CD4-positive, alpha-beta T cell treated with Interferon alpha-2 for 1 hour (primary cell): ENCODE data around the gene ZBTB18.

Source experiments
- DNase-seq, 2 donors: peaks; one replicate each; pipeline ENCODE4 v3.0.0-alpha.2; 2020 to 2022

ZBTB18 gene

DNA sequence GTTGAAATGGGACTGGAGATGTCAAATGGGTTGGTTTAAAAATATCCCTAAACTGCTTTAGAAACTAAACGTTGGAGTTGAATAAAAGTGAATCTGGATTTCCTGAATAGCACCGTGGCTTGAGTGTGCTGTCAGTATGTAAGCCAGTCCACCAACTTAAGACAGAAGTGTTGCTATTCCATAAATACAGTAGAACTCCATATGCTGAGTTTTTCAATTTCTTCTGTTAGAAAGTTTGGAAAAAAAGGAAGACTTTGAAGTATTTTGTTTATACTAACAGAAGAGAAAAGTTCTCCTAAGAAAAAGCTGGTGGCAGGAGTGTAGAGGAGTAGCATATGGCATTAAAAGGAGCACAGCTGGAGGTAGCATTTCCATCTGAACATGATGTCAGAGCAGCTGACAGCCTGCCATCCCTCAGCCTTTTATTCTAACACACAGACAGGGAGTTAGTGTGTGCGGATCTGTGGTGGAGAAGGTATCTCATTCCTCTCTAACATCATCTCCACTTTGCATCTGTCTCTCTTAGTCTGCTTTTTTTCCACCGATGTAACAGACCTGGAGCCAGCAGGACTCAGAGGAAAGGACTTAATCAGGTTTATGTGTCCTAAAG lies at the start of gene ZBTB18:
Gene ZBTB18 (plus strand): TSS at position 449 of the 610 bp plus-strand sequence. CDS start 149 bp downstream, at position 598.
- DNase-seq: no peak

DNA sequence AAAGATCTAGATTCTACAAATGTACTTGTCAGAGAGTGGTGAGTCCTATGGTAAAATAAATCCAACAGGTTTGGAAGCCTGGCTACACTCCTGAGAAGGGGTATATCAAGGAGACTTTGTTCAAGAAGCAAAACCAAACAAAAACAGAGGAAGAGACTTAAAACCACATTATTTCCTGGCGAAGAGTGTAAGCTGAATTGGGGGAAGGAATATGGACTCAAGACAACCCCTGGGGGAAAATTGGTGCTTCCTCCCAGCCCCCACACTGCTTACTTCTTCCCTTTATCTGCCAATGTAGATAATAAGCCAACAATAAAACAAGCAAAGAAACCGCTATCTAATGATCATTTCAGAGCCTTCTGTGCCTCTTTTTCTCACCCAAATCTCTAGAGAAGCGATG lies 48.4 kb upstream of the ZBTB18 start:
- no peak for DNase-seq

DNA sequence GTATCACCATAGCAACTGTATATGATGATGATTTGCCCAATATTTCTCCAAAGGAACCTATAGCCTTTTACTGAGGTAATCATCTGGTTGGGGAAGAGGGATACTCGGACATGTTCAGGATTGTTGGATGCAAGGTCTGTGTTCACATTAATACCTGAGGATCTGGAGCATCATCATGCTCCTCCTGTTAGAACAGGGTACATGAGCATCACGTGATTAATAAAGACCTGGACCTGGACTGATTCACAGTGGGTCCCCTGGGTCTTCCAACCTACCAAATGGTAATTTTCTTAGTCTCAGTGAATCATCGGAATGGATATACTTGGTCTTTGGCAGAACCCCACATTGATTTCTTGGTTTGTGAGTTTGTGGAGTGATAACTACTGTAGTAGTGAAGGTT lies 45.6 kb upstream of the ZBTB18 start:
- DNase-seq: no peak

DNA sequence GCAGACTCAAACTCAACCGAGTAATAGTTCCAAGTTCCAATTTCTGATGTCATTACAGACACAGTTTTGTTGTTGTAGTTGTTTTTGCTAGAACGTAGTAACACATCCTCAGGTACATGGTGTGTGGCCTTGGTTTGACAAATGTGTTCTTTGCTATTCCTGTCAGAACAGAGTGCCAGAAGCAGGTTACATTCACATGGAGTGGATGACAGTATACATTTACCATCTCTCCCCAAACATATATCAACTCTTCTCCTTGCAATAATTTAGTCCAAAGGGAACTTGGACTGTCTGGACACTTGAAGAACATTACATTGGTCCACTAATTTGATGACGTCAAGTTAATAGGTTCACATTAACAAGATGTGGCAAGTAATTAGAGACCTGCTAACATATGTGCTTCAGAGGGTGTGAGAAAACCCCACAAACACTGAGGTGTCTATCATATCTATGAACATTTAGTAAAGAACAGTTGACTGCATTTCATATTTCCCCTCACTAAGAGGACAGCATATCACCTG lies 44.6 kb upstream of the ZBTB18 start:
- DNase-seq: no peak

DNA sequence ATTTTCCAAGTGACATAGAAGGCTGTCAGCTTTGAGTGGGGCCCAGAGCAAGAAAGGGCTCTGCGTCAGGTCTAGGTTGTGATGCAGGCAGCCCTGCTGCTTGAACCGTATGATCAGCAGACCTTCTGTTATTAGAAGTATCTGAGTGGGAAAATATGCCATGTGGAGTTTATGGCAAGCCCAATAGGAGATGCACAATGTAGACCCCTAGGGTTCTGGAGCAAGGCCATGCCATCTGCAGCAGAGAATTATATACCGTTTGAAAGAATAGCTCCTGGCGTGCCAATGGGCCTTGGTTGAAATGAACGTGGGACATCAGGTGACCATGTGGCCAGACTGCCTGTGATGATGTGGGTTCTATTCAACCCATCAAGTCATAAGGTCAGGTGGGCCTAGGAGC lies 44.1 kb upstream of the ZBTB18 start:
- DNase-seq: no peak

DNA sequence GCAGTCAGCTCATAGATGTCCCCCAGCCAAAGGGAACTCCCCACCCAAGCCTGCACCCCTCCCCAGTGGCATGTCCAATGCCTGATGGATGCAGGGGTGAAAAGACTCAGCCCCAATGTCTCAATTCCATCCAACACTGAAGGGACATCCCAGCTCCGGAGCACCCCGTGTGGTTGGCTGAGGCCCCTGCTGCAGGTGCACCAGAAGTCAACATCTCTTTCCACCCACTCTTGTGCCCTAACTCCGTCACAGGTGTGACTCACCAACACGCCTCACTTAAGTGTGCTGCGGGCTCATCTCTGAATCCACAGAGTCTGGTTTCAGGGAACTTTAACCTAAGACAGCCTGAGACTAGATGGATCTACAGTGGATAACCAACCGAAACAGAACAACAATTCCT lies 40.9 kb upstream of the ZBTB18 start:
- no peak for DNase-seq

DNA sequence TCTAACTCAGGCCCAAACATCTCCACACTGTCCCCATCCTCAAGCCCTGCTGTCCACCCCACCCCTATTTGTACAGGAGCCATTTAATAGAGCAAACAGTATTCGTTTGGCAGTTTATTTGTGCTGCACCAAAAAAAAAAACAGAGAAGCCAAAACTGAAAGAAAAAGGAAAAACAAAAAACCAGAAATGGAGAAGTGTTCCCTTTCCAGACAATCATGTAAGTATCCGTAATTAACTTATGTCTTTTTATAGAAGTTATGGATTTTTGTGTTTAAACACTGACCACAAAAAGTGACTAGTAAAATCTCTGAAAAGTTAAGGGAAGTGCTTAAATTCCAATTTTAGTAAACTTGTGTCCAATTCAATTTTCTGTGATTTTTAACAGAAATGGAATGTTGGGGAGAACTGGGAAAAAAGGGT lies 40.4 kb upstream of the ZBTB18 start:
- no peak for DNase-seq

DNA sequence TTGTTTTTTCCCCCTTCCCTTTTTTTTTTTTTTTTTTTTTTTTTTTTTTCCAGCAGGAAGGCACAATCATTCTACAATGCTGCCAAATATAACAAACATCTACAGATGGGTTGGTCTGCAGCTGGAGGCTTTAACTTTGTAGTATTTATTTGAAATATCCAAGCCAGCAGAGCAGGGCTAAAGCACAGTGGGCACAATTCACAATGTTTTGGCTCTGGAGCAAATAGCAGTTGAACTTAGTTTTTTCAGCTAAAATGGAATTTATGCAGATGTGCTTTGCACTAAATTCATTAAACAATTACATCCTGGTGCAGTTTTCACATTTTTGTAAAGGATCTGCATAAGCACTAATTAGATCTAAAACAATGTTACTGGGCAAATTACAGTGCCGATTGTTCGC lies 39.8 kb upstream of the ZBTB18 start:
- no peak for DNase-seq

DNA sequence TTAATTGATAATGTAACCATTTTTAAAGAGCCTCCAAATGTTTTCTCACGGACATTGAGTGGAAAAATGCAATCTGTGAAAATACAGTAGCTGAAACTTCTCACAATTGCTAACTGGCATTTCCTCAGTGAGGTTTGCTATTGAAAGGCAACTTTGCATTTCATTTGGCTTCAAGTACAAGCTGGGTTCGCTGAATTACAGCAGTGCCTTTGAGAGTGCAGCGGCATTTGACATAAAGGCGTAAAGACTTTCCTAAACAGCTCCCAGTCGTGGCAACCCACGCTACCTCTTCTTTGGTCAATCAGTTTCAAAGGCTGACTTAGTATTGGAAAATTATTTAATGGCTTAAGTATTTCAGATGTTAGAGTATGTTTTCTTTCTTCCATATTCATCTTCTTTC lies 39.3 kb upstream of the ZBTB18 start:
- DNase-seq: no peak

DNA sequence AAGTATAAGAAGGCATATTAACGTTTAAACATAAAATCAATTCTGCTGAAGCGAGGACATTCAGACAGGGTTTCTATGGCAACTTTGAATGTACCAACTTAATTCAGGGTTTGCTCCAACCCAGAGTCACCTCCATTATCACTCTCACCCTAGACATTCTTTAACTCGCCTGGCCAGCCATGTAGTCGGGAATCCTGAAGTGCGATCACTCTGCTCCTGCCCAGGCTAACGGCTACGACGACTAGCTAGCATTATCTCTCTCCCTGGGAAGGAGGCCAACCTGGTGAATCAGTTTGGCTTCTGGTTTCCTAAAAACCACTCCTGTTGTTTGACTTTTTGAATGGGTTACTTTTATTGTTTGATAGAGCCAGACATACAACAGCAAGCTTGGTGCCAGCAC lies 38.9 kb upstream of the ZBTB18 start:
- no peak for DNase-seq

DNA sequence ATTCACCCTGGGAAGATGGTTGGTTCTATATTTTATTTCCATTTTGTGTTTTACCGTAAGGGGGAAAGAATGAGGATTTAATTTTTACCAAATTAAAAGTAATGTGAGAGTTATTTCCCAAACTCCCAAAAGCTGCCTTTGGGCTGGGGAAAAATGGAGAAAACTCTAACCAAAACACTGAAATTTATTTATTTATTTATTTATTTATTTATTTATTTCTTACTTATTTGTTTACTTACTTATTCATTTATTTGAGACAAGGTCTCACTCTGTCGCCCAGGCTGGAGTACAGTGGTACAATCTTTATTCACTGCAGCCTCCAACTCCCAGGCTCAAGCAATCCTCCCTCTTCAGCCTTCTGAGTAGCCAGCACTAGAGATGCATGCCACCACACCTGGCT lies 38.0 kb upstream of the ZBTB18 start:
- no peak for DNase-seq

DNA sequence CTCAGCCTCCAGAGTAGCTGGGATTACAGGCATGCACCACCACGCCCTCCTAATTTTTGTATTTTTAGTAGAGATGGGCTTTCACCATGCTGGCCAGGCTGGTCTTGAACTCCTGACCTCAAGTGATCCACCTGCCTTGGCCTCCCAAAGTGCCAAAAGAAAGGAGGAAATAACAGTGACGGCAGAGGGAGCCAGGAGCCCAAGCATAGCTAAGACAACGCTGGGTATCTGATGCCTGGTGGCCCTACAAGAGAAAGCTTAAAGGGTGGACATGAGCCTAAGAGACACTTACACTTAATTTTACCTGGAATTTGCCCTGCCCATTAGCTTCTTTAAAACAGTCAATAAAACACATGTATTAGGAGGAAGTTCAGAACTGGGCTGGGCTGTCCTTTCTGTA lies 36.2 kb upstream of the ZBTB18 start:
- peak in 1 of 2 donors; percentile 19 for DNase-seq

DNA sequence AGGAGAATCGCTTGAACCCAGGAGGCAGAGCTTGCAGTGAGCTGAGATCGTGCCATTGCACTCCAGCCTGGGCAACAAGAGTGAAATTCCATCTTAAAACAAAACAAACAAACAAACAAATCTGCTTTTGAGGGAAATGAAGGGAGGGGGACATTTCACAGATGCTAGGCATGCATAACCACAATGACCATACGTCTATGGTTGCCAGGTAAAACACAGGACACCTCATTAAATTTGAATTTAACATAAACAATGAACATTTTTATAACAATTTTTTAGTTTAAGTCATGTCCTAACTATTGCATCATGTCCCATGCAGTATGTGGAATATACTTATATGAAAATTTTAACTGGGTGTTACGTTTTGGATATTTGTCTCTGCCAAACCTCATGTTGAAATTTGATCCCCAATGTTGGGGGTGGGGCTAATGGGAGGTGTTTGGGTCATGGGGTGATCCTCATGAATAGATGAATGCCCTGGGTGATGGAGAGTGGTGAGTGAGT lies 31.0 kb upstream of the ZBTB18 start:
- DNase-seq: no peak

DNA sequence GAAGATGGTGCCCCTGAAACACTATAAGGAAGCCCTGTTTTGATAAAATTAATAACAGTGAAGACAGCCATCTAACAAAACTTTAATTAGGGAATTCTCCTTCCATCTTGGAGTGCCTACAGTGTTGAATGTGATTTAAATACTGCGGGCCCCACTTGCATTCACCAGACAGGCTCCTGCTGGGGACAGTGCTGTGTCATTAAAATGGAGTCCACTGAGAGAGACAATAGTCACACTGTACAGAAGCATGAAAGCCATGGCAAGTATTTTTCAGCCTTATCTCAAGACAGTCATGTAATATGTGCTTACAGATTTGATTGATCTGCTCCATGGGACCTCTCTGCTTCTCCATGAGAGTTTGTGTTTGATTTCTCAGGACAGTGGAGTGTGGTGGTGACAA lies 29.7 kb upstream of the ZBTB18 start:
- no peak for DNase-seq

DNA sequence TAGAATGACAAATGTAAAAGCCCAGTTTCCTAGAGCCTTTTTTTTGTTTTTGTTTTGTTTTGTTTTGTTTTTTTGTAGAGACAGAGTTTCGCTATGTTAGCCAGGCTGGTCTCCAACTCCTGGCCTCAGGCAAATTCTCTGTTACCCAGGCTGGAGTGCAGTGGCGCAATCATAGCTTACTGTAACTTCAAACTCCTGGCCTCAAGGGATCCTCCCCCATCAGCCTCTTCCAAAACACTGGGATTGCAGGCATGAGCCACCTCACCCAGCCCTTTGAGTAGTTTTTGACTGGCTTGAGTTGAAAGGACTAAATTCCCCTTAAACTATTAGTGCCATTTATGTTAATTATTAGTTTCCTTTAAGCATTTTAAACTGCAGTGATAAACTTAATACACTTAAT lies 28.8 kb upstream of the ZBTB18 start:
- no peak for DNase-seq

DNA sequence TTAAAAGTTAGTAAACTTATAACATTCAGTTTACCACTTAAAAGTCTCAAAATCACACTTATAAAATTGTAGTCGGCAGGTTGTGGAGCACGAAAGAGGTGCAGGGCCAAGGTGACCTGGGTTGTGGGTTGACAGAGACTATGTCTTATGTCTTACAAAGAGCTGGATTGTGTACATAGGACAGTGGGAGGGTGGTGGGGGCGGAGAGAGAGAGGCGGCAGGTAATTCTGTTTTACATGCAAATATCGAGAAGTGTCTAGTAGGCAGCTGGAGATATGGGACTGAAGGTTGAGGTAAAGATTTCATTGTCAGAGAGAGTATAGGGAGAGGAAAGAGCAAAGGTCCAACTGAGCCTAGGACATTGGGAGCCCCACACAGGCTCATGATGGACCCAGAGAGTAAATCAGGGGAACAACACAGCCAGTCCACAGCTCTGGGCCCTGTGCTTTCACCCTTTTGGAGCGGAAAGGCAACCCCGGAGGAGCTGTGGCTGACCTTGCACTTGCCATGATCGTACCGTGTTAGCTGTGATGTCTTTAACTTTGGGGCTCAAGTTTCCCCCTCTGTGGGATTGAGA lies 28.1 kb upstream of the ZBTB18 start:
- DNase-seq: no peak

DNA sequence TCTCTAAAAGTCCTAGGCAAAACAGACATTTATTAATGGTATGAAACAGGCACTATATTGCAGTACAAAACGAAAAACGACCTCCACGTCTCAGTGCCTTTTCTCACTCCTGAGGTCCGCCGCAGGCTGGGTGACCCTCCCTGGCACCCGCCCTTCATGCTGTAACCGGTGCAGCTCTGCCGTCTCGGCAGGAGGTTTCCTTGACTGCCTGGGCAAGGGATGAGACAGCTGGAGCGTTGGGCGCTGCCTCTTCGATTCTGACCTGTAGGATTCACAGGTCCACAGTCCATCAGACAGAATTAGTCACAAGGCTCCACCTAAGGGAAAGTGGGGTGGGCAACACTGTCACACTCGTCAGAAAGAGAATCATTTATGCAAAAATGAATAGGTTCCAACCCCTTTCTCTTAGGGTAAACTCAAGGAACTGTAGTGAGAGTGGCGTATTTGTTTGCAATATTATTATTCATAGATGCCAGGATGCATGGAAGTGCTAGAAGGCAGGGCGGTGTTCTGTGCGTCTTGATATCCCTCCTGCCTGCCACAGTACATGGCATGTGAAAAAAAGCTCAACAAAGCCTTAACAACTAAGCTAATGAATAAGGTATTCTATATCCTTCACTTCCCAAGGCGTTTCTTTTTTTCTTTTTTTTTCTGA lies 23.5 kb upstream of the ZBTB18 start:
- DNase-seq: no peak

DNA sequence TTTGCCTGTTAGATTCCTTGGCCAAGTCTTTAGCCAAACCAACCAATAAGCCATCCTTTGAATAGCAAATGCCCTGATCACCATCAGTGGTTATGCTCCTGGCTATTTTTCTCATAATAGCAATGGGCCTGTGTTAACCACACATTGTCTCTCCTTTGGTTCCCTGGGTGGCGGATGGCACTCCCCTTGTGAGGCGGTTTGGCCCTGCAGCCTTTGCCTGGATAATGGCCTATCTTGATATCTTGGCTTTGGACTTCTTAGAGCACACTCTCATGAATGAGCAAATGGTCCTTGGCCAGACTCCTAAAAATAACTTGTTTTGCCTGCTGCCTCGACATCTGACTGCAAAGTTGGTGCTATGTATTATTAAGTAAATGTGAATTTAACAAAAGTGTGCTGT lies 22.4 kb upstream of the ZBTB18 start:
- no peak for DNase-seq

DNA sequence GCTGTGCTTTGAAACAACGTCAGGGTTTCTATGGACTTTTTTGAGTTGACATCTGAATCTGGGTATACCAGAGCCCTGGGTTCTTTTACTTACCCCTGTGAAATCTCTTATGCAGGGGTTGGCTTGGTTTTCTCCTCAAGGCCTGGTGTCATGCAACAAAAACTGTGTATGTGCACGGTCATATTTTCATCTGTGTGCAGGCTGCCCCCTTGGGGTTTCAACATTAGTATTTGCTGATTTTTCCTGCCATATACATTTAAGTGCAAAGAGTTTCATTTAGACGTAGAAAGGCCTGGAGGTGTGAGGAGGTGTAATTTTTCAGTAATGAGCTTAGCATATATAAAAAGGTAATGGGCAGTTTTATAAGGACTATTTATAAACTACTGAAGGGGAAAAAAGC lies 22.0 kb upstream of the ZBTB18 start:
- DNase-seq: no peak

DNA sequence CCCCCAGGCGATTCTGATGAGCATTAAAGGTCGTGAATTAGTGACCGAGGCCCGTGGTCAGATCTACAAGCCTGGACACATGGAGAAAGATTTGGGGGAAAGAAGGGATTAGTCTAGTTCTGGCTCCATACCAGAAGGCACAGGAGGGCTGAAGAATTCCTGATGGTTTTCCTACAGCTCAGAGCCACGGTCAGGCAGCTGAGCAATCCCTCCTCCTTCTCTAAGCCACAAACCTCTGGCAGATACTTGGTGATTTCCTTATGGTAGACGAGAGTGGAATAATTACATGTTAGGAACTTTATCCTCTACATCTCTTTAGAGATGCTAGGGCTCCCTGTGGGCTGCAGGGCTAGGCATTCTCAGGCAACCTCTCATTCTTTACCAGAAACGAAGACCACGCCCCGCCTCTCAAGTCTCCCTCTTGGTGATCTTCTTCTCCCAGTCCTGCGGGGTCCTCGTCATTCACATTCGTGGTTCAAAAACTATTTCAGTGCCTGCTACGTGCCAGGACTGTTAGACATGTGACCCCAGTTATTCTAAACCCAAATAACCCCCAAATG lies 20.5 kb upstream of the ZBTB18 start:
- no peak for DNase-seq

DNA sequence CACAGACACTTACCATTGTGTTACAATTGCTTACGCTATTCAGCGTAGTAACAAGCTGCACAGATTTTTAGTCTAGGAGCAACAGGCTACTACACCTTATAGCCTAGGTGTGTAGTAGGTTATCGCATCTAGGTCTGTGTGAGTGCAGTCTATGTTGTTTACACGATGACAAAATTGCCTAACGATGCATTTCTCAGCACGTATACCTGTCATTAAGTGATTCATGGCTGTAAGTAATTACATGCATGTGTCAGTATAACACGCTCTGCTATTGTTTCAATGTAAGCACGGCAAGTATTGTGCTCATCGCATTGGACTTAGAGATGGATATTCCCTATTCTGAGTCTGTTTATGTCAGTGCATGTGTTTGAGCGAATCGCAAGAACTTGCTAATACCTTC lies 15.7 kb upstream of the ZBTB18 start:
- no peak for DNase-seq

DNA sequence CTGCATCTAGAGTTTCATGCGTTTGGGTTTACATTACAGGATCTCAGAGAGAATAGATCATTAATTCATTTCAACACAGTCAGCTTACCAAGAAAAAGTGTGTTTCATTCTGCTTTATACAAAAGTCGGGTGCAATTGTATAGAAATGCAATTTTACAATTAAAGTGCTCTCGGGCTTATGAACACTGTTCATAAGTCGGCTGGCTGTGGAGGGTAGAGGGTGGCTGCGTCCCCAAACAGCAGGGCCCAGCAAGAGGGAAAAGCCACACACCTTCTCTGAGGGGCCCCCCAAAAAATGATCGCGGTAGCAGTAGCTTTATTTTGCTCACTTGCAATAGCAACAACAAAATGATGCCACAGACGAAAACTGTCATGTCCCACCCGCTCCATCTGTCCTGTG lies 13.8 kb upstream of the ZBTB18 start:
- DNase-seq: no peak

DNA sequence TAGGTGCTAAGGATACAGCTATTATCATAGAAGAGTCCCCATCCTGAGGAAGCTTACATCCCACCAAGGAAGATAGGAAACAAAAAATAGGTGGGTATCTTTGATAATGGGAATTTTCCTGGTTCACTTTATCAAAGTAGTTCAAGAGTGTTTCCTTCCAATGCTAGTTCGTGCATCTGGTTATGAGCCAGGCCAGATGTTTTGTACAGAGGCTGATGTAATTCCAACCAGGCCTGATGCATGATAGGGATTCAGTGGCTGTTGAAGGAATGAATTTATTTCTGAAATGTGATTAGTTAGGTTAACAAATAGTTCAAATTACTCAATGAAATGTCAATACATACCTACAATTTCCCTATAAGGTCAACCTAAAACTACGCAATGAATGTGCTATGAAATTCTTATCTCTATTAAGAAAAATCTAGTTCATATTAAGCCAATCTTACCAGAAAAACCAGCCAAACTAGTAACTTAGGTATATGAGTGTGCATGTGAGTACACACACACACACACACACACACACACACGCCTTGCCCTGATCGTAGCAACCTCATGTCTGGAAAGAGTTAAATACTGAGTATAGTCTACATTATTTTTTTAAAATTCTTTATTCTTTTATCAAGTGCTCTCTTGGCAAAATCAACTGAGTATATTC lies 9.5 kb upstream of the ZBTB18 start:
- DNase-seq: no peak
